ENCODE data around the gene PRB3. TPM values are rescaled to one million over a fixed set of nuclear protein-coding genes. Genes with fewer than 3 reads are reported as not detected.

The PRB3 gene
- not detected in 2 replicates for total RNA-seq

GRCh38 chr12:11269607-11270006 lies at the start of gene PRB3:
Gene PRB3 (minus strand): TSS chr12:11269707. CDS start chr12:11269669, 38 bp downstream.
- DNase-seq (ENCODE audit: low read depth, low spot score) = no peak

- DNase-seq (ENCODE audit: low read depth, low spot score) = no peak
Observed at GRCh38 chr12:11310336-11310735, 40.8 kb upstream of the PRB3 start, which contains the start of gene PRB4. Gene PRB4 (minus strand): TSS chr12:11310436. CDS start chr12:11310398, 38 bp downstream.

GRCh38 chr12:11307143-11307542 lies 37.6 kb upstream of the PRB3 start:
- no peak for DNase-seq (ENCODE audit: low read depth, low spot score)

- DNase-seq (ENCODE audit: low read depth, low spot score) = no peak
Observed at GRCh38 chr12:11273449-11273848, 3.9 kb upstream of the PRB3 start.

GRCh38 chr12:11264501-11264900 lies 5.0 kb downstream of the PRB3 start:
- DNase-seq (ENCODE audit: low read depth, low spot score) = no peak

GRCh38 chr12:11246489-11246888 lies 23.0 kb downstream of the PRB3 start:
- no peak for DNase-seq (ENCODE audit: low read depth, low spot score)

GRCh38 chr12:11242656-11243055 lies 26.9 kb downstream of the PRB3 start:
- no peak for DNase-seq (ENCODE audit: low read depth, low spot score)

GRCh38 chr12:11240348-11240930 lies 29.1 kb downstream of the PRB3 start:
- no peak for DNase-seq (ENCODE audit: low read depth, low spot score)

- no peak for DNase-seq (ENCODE audit: low read depth, low spot score)
Observed at GRCh38 chr12:11238275-11238674, 31.2 kb downstream of the PRB3 start.

GRCh38 chr12:11233532-11233931 lies 36.0 kb downstream of the PRB3 start:
- no peak for DNase-seq (ENCODE audit: low read depth, low spot score)

- peak; percentile 29 for DNase-seq (ENCODE audit: low read depth, low spot score)
Observed at GRCh38 chr12:11228296-11228879, 41.1 kb downstream of the PRB3 start.

GRCh38 chr12:11227373-11227772 lies 42.1 kb downstream of the PRB3 start:
- no peak for DNase-seq (ENCODE audit: low read depth, low spot score)

Other genes with a start within 250 kb of the PRB3 start
- gene TAS2R19, start 247.1 kb downstream of the PRB3 start, total RNA-seq = 3.9 and 4.1 TPM in 2 replicates
- 2.6 and 3.2 TPM in 2 replicates for gene TAS2R31, start 238.3 kb downstream of the PRB3 start, total RNA-seq
- 1.3 and 1.6 TPM in 2 replicates for gene TAS2R46, start 207.4 kb downstream of the PRB3 start, total RNA-seq
- 0.40 and 1.3 TPM in 2 replicates for gene TAS2R43, start 177.4 kb downstream of the PRB3 start, total RNA-seq
- 2.2 and 3.5 TPM in 2 replicates for gene TAS2R30, start 135.1 kb downstream of the PRB3 start, total RNA-seq
- 5.0 and 5.2 TPM in 2 replicates for gene SMIM10L1, start 98.5 kb downstream of the PRB3 start, total RNA-seq
- not detected in 2 replicates for gene TAS2R42, start 82.8 kb downstream of the PRB3 start, total RNA-seq
- not detected in 2 replicates for gene PRB4, start 40.7 kb upstream of the PRB3 start, total RNA-seq
- gene PRB2, start 125.9 kb upstream of the PRB3 start, total RNA-seq = not detected in 2 replicates

Measured in pulmonary artery endothelial cell (primary cell).